Ishikawa (cell line): ENCODE data around the gene PAQR6.

Experiments used
- CEBPB ChIP-seq: IDR thresholded peaks from 2 replicates; pipeline ENCODE4 v1.6.1; 2012
- EP300 ChIP-seq: IDR thresholded peaks from 2 replicates; pipeline ENCODE4 v1.6.1; 2012; ENCODE audit warnings: borderline replicate concordance
- FOXM1 ChIP-seq: IDR thresholded peaks from 2 replicates; pipeline ENCODE4 v1.6.1; 2012; ENCODE audit warnings: low read depth, borderline replicate concordance
- MAX ChIP-seq: IDR thresholded peaks from 2 replicates; pipeline ENCODE4 v1.6.1; 2012
- NFIC ChIP-seq: IDR thresholded peaks from 2 replicates; pipeline ENCODE4 v1.6.1; 2012
- RAD21 ChIP-seq: IDR thresholded peaks from 2 replicates; pipeline ENCODE4 v1.6.1; 2012; ENCODE audit warnings: low read depth
- TAF1 ChIP-seq: IDR thresholded peaks from 2 replicates; pipeline ENCODE4 v1.6.1; 2012; ENCODE audit warnings: low read depth, mild to moderate bottlenecking
- TEAD4 ChIP-seq: IDR thresholded peaks from 2 replicates; pipeline ENCODE4 v1.6.1; 2012
- YY1 ChIP-seq: IDR thresholded peaks from 2 replicates; pipeline ENCODE4 v1.6.1; 2012; ENCODE audit warnings: low read depth
- ZBTB7A ChIP-seq: IDR thresholded peaks from 2 replicates; pipeline ENCODE4 v1.6.1; 2012; ENCODE audit warnings: low read depth

GRCh38 chr1:156293098-156293434 is 45.2 kb upstream of the PAQR6 start:
- no peak for TF ChIP-seq RAD21
- TF ChIP-seq EP300 = no peak
- no peak for TF ChIP-seq MAX
- TF ChIP-seq TEAD4 = no peak
- TF ChIP-seq TAF1 = no peak
- TF ChIP-seq CEBPB = no peak
- TF ChIP-seq ZBTB7A = no peak
- no peak for TF ChIP-seq YY1
- no peak for TF ChIP-seq FOXM1
- no peak for TF ChIP-seq NFIC
